Measurements from ENCODE around the gene LRRC8A.

Gene LRRC8A

GRCh38 chr9:128860937-128861336 is 21.0 kb upstream of the LRRC8A start:
- Histone ChIP-seq H4K20me1 (ENCODE audit: control insufficient read depth, insufficient read depth, low read depth, low read length) (no peaks in the 10 kb centered on the region), H3K4me2 (ENCODE audit: low read length) (no peak overlapping the region), H3K4me3 (ENCODE audit: low read length) (no peak overlapping the region), H3K27me3 (ENCODE audit: control insufficient read depth, low read length) (no peaks in the 10 kb centered on the region), H3K9me2 (replicated peaks; ENCODE audit: control insufficient read depth, low read length) (no peaks in the 10 kb centered on the region), H3K4me1 (ENCODE audit: control insufficient read depth, low read length) (peaks cover 8% of the 10 kb centered on the region), H3K36me3 (ENCODE audit: control insufficient read depth, low read length) (no peaks in the 10 kb centered on the region), H3K79me2 (ENCODE audit: control insufficient read depth, low read length) (peaks cover 28% of the 10 kb centered on the region), H3K27ac (ENCODE audit: low read depth, low read length) (no peak overlapping the region), H3K9me3 (ENCODE audit: control insufficient read depth, insufficient read depth, low read length) (no peaks in the 10 kb centered on the region), H3F3A (ENCODE audit: control insufficient read depth, insufficient read depth) (peaks cover 3% of the 10 kb centered on the region; the same call in 1 of the 2 replicates)
- no peak for TF ChIP-seq EZH2phosphoT487 (IDR thresholded peaks at IDR 0.05; ENCODE audit: borderline replicate concordance, low read length)
- TF ChIP-seq, protein P1, sequence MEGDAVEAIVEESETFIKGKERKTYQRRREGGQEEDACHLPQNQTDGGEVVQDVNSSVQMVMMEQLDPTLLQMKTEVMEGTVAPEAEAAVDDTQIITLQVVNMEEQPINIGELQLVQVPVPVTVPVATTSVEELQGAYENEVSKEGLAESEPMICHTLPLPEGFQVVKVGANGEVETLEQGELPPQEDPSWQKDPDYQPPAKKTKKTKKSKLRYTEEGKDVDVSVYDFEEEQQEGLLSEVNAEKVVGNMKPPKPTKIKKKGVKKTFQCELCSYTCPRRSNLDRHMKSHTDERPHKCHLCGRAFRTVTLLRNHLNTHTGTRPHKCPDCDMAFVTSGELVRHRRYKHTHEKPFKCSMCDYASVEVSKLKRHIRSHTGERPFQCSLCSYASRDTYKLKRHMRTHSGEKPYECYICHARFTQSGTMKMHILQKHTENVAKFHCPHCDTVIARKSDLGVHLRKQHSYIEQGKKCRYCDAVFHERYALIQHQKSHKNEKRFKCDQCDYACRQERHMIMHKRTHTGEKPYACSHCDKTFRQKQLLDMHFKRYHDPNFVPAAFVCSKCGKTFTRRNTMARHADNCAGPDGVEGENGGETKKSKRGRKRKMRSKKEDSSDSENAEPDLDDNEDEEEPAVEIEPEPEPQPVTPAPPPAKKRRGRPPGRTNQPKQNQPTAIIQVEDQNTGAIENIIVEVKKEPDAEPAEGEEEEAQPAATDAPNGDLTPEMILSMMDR (IDR thresholded peaks at IDR 0.05; ENCODE audit: low read depth, low read length, poor library complexity, severe bottlenecking): no peak

DNA sequence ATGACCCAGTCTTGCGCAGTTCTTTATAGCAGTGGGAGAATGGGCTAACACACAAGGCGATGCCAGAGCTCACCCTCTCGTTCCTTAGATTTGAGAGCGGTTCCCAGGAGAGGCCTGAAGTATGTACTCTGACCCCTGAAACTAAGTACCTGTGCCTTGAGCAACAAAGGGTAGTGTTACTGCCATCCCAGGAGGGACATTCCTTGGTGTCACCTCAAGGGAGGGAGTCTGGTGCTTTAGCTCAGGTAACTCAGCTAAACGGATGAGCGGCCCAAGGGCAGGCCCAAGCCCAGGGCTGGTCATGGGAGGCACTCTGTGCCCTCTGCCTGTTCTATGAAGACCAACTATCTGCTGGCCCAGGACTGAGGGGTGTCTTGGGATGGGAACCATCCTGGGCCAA is 20.4 kb upstream of the LRRC8A start:
- TF ChIP-seq, protein P1 (IDR thresholded peaks at IDR 0.05; ENCODE audit: low read depth, low read length, poor library complexity, severe bottlenecking): no peak
- no peak for TF ChIP-seq EZH2phosphoT487 (IDR thresholded peaks at IDR 0.05; ENCODE audit: borderline replicate concordance, low read length)
- no peaks in the 10 kb centered on the region for H3K36me3 ChIP-seq (ENCODE audit: control insufficient read depth, low read length)
- no peak overlapping the region for H3K4me3 ChIP-seq (ENCODE audit: low read length)
- no peaks in the 10 kb centered on the region for H3K27me3 ChIP-seq (ENCODE audit: control insufficient read depth, low read length)
- H4K20me1 ChIP-seq (ENCODE audit: control insufficient read depth, insufficient read depth, low read depth, low read length): no peaks in the 10 kb centered on the region
- H3K9me2 ChIP-seq (replicated peaks; ENCODE audit: control insufficient read depth, low read length): no peaks in the 10 kb centered on the region
- H3F3A ChIP-seq (ENCODE audit: control insufficient read depth, insufficient read depth): peaks cover 3% of the 10 kb centered on the region; the same call in 1 of the 2 replicates
- H3K79me2 ChIP-seq (ENCODE audit: control insufficient read depth, low read length): peaks cover 28% of the 10 kb centered on the region
- peaks cover 8% of the 10 kb centered on the region for H3K4me1 ChIP-seq (ENCODE audit: control insufficient read depth, low read length)
- H3K4me2 ChIP-seq (ENCODE audit: low read length): no peak overlapping the region
- no peak overlapping the region for H3K27ac ChIP-seq (ENCODE audit: low read depth, low read length)
- H3K9me3 ChIP-seq (ENCODE audit: control insufficient read depth, insufficient read depth, low read length): no peaks in the 10 kb centered on the region

DNA sequence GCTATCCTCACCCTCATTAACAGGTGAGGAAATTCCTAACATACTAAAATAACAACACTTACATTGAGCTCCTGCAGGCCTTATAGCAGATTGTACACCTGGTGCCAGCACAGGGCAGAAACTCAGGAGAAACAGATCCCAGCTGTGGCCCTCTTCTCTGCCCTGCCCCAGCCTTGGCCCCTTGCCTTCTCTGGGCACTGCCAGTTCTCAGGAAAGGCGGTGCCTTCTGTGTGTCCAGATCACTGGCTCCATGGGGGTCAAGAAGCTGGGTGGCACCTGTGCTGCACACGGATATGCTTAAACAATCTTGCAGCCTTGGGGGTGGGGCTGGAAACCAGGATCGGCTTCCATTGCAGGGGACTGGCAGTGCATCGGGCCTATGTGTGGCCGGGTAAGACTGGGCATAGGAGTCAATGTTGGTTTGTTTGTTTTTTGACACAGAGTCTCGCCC is 19.5 kb upstream of the LRRC8A start:
- Histone ChIP-seq H4K20me1 (ENCODE audit: control insufficient read depth, insufficient read depth, low read depth, low read length) (no peaks in the 10 kb centered on the region), H3K9me2 (replicated peaks; ENCODE audit: control insufficient read depth, low read length) (no peaks in the 10 kb centered on the region), H3K27me3 (ENCODE audit: control insufficient read depth, low read length) (no peaks in the 10 kb centered on the region), H3K4me2 (ENCODE audit: low read length) (no peak overlapping the region), H3K36me3 (ENCODE audit: control insufficient read depth, low read length) (no peaks in the 10 kb centered on the region), H3K27ac (ENCODE audit: low read depth, low read length) (no peak overlapping the region), H3F3A (ENCODE audit: control insufficient read depth, insufficient read depth) (peaks cover 3% of the 10 kb centered on the region; the same call in 1 of the 2 replicates), H3K4me3 (ENCODE audit: low read length) (no peak overlapping the region), H3K79me2 (ENCODE audit: control insufficient read depth, low read length) (peaks cover 27% of the 10 kb centered on the region), H3K9me3 (ENCODE audit: control insufficient read depth, insufficient read depth, low read length) (no peaks in the 10 kb centered on the region), H3K4me1 (ENCODE audit: control insufficient read depth, low read length) (peaks cover 8% of the 10 kb centered on the region)
- TF ChIP-seq, protein P1 (IDR thresholded peaks at IDR 0.05; ENCODE audit: low read depth, low read length, poor library complexity, severe bottlenecking): no peak
- no peak for TF ChIP-seq EZH2phosphoT487 (IDR thresholded peaks at IDR 0.05; ENCODE audit: borderline replicate concordance, low read length)

All from DOHH2 (cell line).